Fibroblast of lung (primary cell): ENCODE measurements around the gene TMEM30A. TPM values are rescaled to one million over a fixed set of nuclear protein-coding genes. Genes with fewer than 3 reads are reported as not detected.

Experiments used
- DNase-seq, 2 donors: peaks; one replicate each; pipeline versions ENCODE4 v3.0.0 to v3.0.0-alpha.2; 2010; ENCODE audit warnings: low read depth in 2 of 2
- H2AFZ ChIP-seq: 2 replicates; pipeline ENCODE4 v1.5.1; 2012; ENCODE audit warnings: low read length, control low read depth, inconsistent platforms
- H3K27ac ChIP-seq: 2 replicates; pipeline ENCODE4 v1.5.1; 2011; ENCODE audit warnings: low read length, control low read depth; ENCODE audit not compliant: insufficient read depth
- H3K27me3 ChIP-seq: 2 replicates; pipeline ENCODE4 v1.5.1; 2011; ENCODE audit warnings: mild to moderate bottlenecking, low read length; ENCODE audit not compliant: control insufficient read depth, insufficient read depth
- H3K36me3 ChIP-seq: 2 replicates; pipeline ENCODE4 v1.5.1; 2011; ENCODE audit warnings: low read length; ENCODE audit not compliant: control insufficient read depth, insufficient read depth
- H3K4me1 ChIP-seq: 2 replicates; pipeline ENCODE4 v1.5.1; 2011; ENCODE audit warnings: low read length; ENCODE audit not compliant: control insufficient read depth, insufficient read depth; ENCODE audit errors: extremely low read depth
- H3K4me2 ChIP-seq: 2 replicates; pipeline ENCODE4 v1.5.1; 2011; ENCODE audit warnings: low read length, control low read depth; ENCODE audit not compliant: insufficient read depth; ENCODE audit errors: extremely low read depth
- H3K4me3 ChIP-seq, 4 experiments: fragments of 200-600 bp in 1 of 4; sonication (generic) in 1 of 4; replicated peaks in 1 of 4; 2 replicates each; pipeline ENCODE4 v1.5.1; 2011 to 2016; ENCODE audit warnings: low read length in 4 of 4, low read depth in 3 of 4, mild to moderate bottlenecking in 3 of 4, control low read depth in 2 of 4, inconsistent platforms in 1 of 4, mixed read lengths in 1 of 4; ENCODE audit not compliant: insufficient read depth in 1 of 4; ENCODE audit errors: control extremely low read depth in 1 of 4
- H3K79me2 ChIP-seq: 2 replicates; pipeline ENCODE4 v1.5.1; 2012; ENCODE audit warnings: mild to moderate bottlenecking, low read length, inconsistent platforms; ENCODE audit not compliant: control insufficient read depth, insufficient read depth
- H3K9ac ChIP-seq: 2 replicates; pipeline ENCODE4 v1.5.1; 2011; ENCODE audit warnings: mild to moderate bottlenecking, low read length, control low read depth; ENCODE audit not compliant: insufficient read depth
- H3K9me3 ChIP-seq: 2 replicates; pipeline ENCODE4 v1.5.1; 2012; ENCODE audit warnings: low read depth, low read length; ENCODE audit not compliant: control insufficient read depth, insufficient read depth
- H4K20me1 ChIP-seq: 2 replicates; pipeline ENCODE4 v1.5.1; 2011; ENCODE audit warnings: low read length; ENCODE audit not compliant: control insufficient read depth, insufficient read depth; ENCODE audit errors: extremely low read depth
- EZH2 ChIP-seq: IDR thresholded peaks from 2 replicates; pipeline ENCODE4 v1.5.1; 2012; ENCODE audit warnings: low read length, control low read depth, mild to moderate bottlenecking; ENCODE audit errors: missing control alignments
- polyA plus RNA-seq, 2 donors: library from polyadenylated mRNA; depleted of rRNA in 1 of 2; stranded (reverse) in 1 of 2; unstranded in 1 of 2; fragments of >200 nt; gene quantifications; 2 replicates each; pipeline ENCODE4 v1.2.1, GENCODE V29; 2011 to 2012; ENCODE audit warnings: missing spikeins in 1 of 2
- total RNA-seq: library from RNA; depleted of rRNA; stranded (reverse); fragments of >200 nt; gene quantifications from 2 replicates; pipeline ENCODE4 v1.2.1, GENCODE V29; 2014
- TF ChIP-seq, protein P1 (sequence below), 2 donors: IDR thresholded peaks in 1 of 2; conservative IDR thresholded peaks in 1 of 2; 1 replicate in 1 of 2; 2 replicates in 1 of 2; pipeline ENCODE4 v1.5.1; 2011 to 2012; ENCODE audit warnings: low read length in 2 of 2, control low read depth in 1 of 2, inconsistent platforms in 1 of 2, low read depth in 1 of 2, mild to moderate bottlenecking in 1 of 2

Gene TMEM30A
- total and polyA plus RNA-seq, 2 donors (not counting 1 experiment from before 2014, with no cell fraction given) = 111 to 153 TPM

DNA sequence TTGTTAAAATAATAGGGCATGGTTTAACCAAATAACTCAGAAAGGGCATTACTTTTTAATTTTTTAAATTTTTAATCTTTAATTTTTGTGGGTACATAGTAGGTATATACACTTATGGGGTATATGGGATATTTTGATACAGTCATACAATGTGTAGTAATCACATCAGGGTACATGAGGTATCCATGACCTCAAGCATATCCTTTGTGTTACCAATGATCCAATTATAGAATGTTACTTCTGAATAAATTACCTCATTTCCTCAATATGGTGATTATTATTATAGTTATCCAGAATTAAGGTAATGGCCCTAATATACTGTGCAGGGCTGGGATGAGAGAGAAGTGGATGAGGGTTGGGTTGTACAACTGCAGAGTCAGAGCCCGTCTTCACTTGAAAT lies 45.1 kb upstream of the TMEM30A start:
- Histone ChIP-seq H3K9ac (no peak overlapping the region), H3K27ac (no peak overlapping the region)
- TF ChIP-seq EZH2 = no peak
- TF ChIP-seq, protein P1, sequence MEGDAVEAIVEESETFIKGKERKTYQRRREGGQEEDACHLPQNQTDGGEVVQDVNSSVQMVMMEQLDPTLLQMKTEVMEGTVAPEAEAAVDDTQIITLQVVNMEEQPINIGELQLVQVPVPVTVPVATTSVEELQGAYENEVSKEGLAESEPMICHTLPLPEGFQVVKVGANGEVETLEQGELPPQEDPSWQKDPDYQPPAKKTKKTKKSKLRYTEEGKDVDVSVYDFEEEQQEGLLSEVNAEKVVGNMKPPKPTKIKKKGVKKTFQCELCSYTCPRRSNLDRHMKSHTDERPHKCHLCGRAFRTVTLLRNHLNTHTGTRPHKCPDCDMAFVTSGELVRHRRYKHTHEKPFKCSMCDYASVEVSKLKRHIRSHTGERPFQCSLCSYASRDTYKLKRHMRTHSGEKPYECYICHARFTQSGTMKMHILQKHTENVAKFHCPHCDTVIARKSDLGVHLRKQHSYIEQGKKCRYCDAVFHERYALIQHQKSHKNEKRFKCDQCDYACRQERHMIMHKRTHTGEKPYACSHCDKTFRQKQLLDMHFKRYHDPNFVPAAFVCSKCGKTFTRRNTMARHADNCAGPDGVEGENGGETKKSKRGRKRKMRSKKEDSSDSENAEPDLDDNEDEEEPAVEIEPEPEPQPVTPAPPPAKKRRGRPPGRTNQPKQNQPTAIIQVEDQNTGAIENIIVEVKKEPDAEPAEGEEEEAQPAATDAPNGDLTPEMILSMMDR (conservative IDR thresholded peaks at IDR 0.05 in 1 of 2, IDR thresholded peaks at IDR 0.05 in 1 of 2; ENCODE audit: low read depth in 1 of 2, low read length in 2 of 2) = no peak

DNA sequence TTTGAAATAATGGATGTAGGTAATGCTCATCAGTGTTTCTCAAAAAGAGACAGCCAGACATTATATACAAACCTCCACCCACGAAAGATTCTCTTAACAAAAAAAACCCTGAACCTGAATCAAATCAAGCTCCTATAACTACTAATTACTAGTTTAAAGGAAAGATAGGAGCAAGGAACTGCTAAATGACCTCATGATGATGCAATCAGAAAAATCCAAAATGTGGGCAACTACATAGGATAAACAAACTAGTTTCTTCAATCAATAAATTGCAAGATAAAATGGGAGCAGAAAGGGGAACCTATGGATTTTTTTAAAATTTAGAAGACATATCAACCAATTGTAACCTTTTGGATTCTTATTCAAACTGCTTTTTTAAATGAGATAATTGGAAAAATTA lies 43.2 kb upstream of the TMEM30A start:
- no peak overlapping the region for H2AFZ ChIP-seq
- no peak for DNase-seq
- no peak overlapping the region for H3K27ac ChIP-seq
- no peak overlapping the region for H3K4me2 ChIP-seq
- TF ChIP-seq, protein P1 (conservative IDR thresholded peaks at IDR 0.05 in 1 of 2, IDR thresholded peaks at IDR 0.05 in 1 of 2; ENCODE audit: low read depth in 1 of 2, low read length in 2 of 2) = no peak
- TF ChIP-seq EZH2 = no peak
- no peaks in the 10 kb centered on the region for H3K79me2 ChIP-seq
- no peaks in the 10 kb centered on the region for H3K36me3 ChIP-seq
- H3K9me3 ChIP-seq = no peaks in the 10 kb centered on the region
- H4K20me1 ChIP-seq = no peaks in the 10 kb centered on the region
- H3K4me1 ChIP-seq = no peaks in the 10 kb centered on the region
- H3K9ac ChIP-seq = no peak overlapping the region
- H3K27me3 ChIP-seq = no peaks in the 10 kb centered on the region
- no peak overlapping the region for H3K4me3 ChIP-seq

More for the DNA sequence above, 45.1 kb upstream of the TMEM30A start:
- no peak overlapping the region for H3K4me2 ChIP-seq
- no peak for DNase-seq
- H4K20me1 ChIP-seq = no peaks in the 10 kb centered on the region
- H3K79me2 ChIP-seq = no peaks in the 10 kb centered on the region
- H3K9me3 ChIP-seq = no peaks in the 10 kb centered on the region
- no peak overlapping the region for H2AFZ ChIP-seq
- no peak overlapping the region for H3K4me3 ChIP-seq
- H3K27me3 ChIP-seq = no peaks in the 10 kb centered on the region
- H3K4me1 ChIP-seq = peaks cover under 1% of the 10 kb centered on the region
- H3K36me3 ChIP-seq = no peaks in the 10 kb centered on the region

DNA sequence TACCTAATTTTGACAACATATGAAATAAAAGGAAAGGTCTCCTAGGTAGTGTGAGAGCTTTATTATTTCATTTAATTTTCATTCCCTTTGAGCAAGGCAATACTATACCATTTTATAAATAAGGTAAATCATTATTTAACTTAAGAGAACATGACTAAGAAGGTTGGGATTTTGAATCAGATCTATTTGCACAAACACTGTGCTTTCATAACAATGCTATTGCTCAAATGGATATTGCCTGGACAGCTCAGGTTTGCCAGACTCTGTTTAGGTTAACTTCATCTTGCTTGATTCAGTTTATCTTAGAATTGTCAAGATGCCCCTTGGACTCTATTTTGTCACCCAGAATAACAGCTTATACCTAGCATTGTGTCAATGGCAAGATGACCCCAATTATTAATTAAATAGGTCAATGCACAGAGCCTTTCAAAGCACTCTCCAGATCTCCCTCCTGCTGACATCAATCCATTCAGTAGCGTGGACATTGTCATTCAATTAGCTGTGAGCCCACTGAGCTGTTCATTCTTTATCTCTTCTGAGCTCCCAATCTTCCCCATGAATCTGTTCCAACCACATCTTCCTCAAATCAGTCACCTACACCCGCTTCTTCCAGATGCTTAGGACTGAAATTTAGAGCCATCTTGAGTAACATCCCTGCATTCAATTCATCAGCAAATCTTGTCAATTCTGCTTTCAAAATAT lies 42.1 kb upstream of the TMEM30A start:
- Histone ChIP-seq H3K4me3 (no peak overlapping the region), H3K4me1 (no peaks in the 10 kb centered on the region), H3K36me3 (no peaks in the 10 kb centered on the region), H3K9me3 (no peaks in the 10 kb centered on the region), H3K4me2 (no peak overlapping the region), H3K27ac (no peak overlapping the region), H3K27me3 (no peaks in the 10 kb centered on the region), H3K9ac (no peak overlapping the region), H4K20me1 (no peaks in the 10 kb centered on the region), H2AFZ (no peak overlapping the region), H3K79me2 (no peaks in the 10 kb centered on the region)
- no peak for TF ChIP-seq EZH2
- TF ChIP-seq, protein P1 (conservative IDR thresholded peaks at IDR 0.05 in 1 of 2, IDR thresholded peaks at IDR 0.05 in 1 of 2; ENCODE audit: low read depth in 1 of 2, low read length in 2 of 2) = no peak
- peak in 1 of 2 donors; percentile 21 for DNase-seq
